Measurements from ENCODE around the gene TECR.

TECR gene

GRCh38 chr19:14556662-14557188, 27.3 kb downstream of the TECR start:
- TF ChIP-seq CTCF (IDR thresholded peaks at IDR 0.05; ENCODE audit: low read depth, low read length, missing control alignments) = peak; percentile 97
- no peak overlapping the region for H3K4me3 ChIP-seq (replicated peaks; ENCODE audit: low read depth, low read length)

GRCh38 chr19:14558370-14559066, 29.1 kb downstream of the TECR start:
- no peak overlapping the region for H3K4me3 ChIP-seq (replicated peaks; ENCODE audit: low read depth, low read length)
- no peak for TF ChIP-seq CTCF (IDR thresholded peaks at IDR 0.05; ENCODE audit: low read depth, low read length, missing control alignments)
- DNase-seq (ENCODE audit: extremely low read depth, low read depth) = no peak

More at GRCh38 chr19:14556662-14557188, 27.3 kb downstream of the TECR start:
- DNase-seq (ENCODE audit: extremely low read depth, low read depth) = no peak

- DNase-seq (ENCODE audit: extremely low read depth, low read depth) = no peak
- no peak for TF ChIP-seq CTCF (IDR thresholded peaks at IDR 0.05; ENCODE audit: low read depth, low read length, missing control alignments)
Measured at GRCh38 chr19:14559916-14560775, 30.8 kb downstream of the TECR start.

GRCh38 chr19:14560776-14561108, 31.3 kb downstream of the TECR start:
- no peak for DNase-seq (ENCODE audit: extremely low read depth, low read depth)
- H3K4me3 ChIP-seq (replicated peaks; ENCODE audit: low read depth, low read length) = no peak overlapping the region
- no peak for TF ChIP-seq CTCF (IDR thresholded peaks at IDR 0.05; ENCODE audit: low read depth, low read length, missing control alignments)

More at GRCh38 chr19:14559916-14560775, 30.8 kb downstream of the TECR start:
- H3K4me3 ChIP-seq (replicated peaks; ENCODE audit: low read depth, low read length) = no peak overlapping the region

- no peak overlapping the region for H3K4me3 ChIP-seq (replicated peaks; ENCODE audit: low read depth, low read length)
- no peak for TF ChIP-seq CTCF (IDR thresholded peaks at IDR 0.05; ENCODE audit: low read depth, low read length, missing control alignments)
- DNase-seq (ENCODE audit: extremely low read depth, low read depth) = no peak
Measured at GRCh38 chr19:14561249-14561648, 31.9 kb downstream of the TECR start.

GRCh38 chr19:14561847-14562351, 32.5 kb downstream of the TECR start:
- no peak for DNase-seq (ENCODE audit: extremely low read depth, low read depth)
- no peak overlapping the region for H3K4me3 ChIP-seq (replicated peaks; ENCODE audit: low read depth, low read length)
- TF ChIP-seq CTCF (IDR thresholded peaks at IDR 0.05; ENCODE audit: low read depth, low read length, missing control alignments) = no peak

Measured in HFF-Myc (cell line).